NCI-H1048 (cell line): ENCODE results near the gene PLGRKT.
"Not testable (repeated sequence)": the region's sequence is repeated elsewhere in the genome, so short reads cannot be mapped to it uniquely, and the experiment has no call there.

Experiments
- DNase-seq: peaks from one replicate; lab custom pipeline; 2025; lab: John Stamatoyannopoulos, UW

Gene PLGRKT

DNA sequence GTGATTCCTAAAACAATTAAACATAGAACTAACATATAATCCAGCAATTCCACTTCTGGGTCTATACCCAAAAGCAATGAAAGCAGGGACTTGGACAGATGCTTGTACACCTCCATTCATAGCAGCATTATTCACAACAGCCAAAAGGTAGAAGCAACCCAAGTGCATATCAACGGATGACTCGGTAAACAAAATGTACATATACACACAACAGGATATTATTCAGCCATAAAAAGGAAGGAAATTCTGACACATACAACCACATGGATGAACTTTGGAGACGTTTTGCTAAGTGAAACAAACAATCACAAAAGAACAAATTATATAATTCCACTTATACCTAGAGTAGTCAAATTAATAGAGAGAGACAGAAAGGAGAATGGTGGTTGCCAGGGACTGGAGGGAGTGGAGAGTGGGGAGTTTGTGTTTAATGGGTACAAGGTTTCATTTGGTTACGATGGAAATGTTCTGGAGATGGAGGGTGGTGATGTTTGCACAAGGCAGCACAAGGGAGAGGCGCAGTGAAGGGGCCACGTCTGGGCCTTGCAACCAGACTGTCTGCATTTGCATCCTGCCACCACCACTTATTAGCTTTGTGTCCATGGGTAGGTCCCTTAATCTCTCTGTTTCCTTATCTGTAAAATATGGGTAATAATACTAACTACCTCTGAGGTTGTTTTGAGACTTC is 61.8 kb downstream of the PLGRKT start:
- DNase-seq = no peak

DNA sequence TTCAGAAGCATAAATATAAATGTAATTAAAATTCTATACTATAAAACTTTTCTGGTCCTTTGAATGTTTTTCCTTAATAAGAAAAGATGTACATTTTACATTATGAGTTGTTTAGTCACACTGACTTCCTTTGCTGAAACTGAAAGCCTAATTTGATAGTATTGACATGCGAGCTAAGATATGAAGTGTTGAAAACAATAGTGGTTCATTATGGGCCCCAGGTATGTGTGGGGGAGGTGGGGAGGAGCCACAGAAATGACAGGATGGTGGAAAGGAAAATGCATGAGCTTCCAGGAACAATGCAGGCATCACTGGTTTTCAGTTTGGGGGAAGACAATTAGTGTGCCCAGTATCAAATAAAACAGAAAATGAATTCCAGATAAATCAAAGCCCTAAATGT is 62.6 kb downstream of the PLGRKT start:
- no peak for DNase-seq

DNA sequence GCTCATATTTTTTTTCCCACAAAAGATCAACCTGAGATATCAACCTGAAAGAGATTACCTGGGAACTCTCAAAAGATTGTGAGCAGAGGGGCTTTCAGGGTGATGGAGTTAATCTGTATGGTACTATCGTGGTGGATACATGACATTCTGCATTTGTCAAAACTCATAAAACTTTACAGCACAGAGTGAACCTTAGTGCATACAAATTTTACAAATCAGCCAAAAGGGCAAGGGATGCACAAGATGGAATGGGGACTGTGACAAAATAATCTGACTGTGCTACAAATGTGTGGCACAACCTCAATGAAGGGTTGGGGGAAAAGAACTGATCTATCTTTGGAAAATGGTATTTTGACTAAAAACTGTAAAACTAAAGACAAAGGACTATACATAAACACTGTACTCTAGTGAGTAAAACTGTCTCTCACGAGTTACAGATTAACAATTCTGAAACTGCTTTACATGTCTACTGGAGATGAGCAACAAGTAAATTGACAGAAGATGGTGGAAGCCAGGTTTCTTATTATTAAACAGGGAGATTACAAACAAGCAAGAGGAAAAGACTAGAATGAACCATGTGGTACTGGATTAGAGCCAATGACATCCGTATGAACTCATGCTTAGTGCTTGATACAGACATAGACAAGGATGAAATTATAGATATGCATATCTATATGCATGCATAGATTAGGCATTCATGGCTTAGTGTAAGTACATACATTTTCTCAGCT is 73.3 kb downstream of the PLGRKT start:
- DNase-seq = no peak

DNA sequence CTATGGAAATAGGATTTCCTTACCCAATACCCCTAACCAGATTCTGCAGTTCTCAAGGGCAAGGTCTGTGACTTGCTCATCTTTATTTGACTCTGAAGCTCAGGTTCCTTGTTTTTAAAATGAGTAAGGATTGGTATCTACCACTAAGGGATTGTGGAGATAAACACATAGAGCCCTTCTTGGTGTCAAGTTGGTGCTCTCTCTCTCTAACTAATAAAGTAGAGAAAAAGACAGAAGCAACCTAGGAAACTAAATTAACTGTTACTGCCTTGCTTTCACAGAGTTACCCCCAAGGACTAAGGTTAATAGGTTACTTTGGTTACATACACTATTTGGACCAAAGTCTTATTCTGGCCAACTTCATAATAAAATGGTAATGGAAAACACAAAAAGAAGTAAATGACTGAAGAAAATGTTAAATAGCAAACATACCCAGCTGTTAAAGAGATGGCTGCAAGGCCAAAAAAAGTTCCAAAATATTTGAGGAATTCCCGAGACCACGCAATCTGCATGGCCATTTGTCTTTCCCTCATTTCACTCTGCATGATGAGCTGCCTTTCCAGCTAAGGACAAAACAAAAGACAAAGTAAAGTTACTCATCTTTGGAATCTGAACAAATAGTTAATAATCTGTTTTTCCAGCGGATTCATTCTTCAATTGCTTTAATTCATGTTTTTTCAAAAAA is 76.3 kb downstream of the PLGRKT start:
- DNase-seq = no peak

DNA sequence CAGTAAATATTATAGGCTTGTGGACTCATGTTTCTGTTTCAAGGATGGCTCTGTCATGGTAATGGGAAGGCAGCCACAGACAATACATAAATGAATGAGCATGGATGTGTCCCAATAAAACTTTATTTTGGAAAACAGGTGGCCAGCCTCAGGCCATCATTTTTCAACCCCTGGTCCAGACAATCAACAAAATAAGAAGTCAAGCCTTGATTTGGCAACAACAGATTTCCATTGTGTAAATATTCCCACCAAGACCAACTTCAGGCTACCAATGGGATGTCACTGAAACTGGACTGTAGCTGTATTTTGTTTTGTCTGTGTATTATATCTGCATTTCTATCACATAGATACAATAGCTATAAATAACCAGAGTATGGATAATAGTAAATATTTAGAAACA is 77.4 kb downstream of the PLGRKT start:
- no peak for DNase-seq

DNA sequence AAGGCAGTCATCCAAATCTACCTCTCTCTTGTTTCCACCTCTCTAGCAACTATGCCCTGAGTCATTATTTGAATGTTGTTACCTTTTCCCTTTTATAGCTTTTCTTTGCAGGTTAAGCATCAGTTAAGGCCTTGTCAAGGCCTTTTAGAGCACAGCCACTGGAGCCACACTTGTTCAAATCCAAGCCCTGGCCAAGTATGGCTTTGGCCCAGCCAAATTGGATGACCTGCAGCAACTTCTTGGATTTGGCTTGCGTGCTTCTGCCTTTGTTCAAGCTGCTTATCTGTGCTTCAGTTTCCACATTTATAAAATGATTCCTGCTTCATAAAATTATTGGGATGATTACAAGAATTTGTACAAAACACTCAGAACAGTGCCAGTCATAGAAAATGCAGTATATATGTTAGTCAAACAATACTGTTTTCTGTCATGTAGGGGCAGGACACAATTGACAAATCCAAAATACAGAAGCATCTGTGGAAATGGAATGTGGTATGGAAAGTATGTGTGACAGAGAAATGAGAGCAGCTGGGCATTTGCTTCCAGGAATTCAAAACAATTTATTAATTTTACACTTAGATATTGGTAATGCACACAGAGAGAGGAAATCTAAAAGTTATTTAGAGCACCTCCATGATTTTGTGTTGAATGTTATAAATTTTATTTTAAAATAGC is 80.2 kb downstream of the PLGRKT start:
- DNase-seq = no peak

DNA sequence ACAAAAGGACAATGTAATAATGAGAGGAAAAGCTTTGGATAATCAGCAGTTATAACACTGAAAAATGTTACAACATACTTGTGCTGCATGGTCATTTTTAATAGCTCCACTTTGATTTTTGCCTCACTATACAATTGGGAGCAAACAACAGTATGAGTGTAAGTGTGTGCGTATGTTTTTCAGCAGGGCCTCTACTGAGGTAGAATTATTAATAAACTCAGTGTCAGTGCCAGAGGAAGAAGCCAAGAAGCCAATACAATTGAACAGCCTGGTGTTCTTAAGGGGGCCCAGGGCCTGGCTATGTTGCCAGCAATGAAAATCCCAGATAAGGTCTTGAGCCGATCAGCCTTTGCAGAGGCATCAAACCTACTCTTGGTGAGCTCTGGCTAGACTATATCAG is 81.9 kb downstream of the PLGRKT start:
- no peak for DNase-seq

DNA sequence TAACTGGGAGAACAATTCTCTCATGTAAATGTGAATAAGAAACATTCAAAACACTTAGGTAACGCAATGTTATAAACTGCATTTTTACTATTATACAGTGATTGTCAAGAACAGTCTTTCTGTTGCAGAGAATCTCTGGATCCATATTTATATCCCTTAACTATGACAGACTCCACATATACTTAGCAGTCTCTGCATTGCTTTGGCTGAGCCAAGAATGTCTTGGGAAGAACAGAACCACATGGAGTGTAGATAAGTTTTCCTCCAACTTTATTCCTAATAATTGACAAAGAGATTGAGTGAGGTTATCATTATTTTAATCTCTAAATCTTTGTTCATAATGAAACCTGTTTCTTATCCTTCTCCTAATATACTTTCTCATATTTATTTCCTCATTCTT is 82.5 kb downstream of the PLGRKT start:
- DNase-seq = no peak

DNA sequence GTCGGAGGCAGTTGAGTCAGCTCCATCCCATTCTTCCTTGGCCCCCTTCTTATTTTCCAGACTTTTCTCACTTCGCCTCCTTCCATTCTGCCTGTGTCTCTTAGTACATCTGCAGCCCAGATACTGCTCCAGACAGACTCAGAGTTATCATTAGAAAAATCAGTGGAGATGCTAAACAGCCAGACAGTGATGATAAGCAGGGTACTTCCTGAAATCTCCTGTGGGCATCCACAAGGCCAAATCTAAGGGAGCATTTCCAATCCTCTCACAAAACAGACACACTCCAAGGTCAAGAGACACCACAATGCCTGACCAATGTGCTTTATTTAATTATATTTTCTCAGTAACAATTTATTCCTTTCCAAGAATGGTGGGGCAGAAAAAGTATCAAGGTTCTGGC is 83.5 kb downstream of the PLGRKT start:
- DNase-seq = no peak

DNA sequence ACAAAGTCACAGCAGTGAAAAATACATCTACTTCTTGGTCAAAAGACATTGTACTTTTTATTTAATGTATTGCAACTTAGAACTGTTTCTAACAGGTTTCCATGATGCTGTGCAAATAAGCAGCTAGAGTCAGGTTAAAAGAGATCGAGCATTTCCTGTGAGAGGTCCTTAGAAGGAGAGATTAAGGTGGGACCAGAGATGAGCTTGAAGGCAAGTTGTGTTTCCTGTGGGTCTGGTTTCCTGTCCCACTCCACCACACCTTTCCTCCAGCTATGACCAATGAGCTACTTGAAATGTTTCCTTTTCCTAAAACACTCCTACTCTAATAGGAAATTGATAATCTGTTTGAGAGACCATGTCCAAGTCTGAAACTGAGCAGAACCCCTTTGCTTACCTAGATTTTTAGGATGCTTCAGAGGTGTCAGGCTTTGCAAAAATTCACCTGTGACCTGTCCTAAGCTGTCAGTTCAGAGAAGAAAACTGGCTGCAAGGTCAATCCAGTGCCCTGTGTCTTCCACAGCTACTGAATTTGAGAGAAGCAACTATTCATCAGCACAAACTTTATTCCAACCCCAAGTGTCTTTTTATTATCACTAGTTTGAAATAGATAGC is 85.0 kb downstream of the PLGRKT start:
- DNase-seq = no peak

DNA sequence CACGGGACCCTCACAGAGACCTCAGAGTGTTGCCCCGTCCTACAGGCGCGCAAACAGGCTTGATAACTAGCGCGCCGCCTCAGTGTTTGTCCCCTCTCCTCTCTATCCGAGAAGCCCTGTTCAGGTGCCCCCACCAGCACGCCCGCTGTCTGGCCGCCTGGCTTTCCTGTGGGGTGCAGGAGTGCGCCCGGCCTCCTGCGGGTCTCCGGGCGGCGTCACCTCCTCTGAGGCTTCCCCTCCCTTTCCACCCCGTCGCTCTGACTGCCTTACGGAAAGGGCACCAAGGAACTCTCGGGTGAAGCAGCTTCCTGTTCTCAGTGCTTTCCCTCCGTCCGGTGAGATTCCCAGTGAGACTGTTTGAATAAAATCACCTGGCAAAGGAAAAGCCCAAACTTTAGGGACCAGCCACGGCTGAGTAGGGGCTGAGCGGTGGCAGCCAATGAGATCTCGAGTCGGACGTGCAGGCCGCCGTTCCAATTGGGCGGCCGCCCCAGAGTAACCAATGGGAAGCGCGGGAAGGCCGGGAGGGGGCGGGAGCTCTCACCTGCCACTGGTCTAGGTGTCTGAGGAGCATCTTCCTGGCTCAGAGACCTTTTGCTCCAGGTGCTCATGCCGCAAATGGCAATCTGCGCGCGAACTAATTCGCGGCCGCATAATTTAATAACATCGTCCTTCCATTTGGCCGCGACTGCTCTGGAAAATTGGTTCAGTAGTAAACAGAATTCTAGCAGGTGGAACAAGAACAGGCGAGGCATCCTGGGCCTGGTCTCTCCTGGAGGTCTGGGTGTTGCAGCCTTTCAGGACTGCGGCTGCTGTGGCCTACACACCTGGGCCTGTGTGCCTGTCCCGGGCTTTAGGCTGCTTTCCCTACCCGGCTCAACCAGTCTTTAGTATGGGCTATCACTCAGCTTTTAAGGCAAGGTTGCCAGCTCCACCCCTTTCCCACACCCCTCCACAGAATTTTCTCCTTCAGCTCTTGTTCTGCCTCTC is 98.4 kb downstream of the PLGRKT start, which contains the start of gene RLN1:
RLN1 (minus strand) TSS at position 885 of the 990 bp plus-strand sequence; CDS start at position 755, 130 bp downstream.
- not testable (repeated sequence) for DNase-seq

DNA sequence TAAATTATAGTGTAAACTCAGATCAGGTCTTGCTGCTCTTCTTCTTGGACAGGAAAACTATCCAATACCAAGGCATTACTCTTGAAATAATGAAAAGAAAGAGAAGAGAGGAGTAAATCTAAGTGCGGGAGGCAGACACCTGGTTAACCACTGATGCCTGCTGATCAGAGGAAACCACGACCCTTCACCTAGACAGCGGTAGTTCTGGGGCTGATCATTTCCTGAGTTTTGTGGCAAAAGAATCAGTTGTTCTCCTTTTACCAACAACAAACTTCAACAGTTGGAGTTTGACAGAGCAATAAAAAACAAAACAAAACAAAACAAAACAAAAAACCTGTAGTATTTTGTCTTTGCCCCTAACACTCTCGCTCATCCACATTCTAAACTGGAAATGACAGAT is 101.0 kb downstream of the PLGRKT start:
- DNase-seq = no peak

DNA sequence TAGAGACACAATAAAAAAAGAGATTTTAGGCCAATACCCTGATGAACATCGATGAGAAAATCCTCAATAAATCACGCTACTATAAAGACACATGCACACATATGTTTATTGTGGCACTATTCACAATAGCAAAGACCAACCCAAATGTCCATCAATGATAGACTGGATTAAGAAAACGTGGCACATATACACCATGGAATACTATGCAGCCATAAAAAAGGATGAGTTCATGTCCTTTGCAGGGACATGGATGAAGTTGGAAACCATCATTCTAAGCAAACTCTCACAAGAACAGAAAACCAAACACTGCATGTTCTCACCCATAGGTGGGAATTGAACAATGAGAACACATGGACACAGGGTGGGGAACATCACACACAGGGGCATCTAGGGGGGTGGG is 106.4 kb downstream of the PLGRKT start:
- not testable (repeated sequence) for DNase-seq

DNA sequence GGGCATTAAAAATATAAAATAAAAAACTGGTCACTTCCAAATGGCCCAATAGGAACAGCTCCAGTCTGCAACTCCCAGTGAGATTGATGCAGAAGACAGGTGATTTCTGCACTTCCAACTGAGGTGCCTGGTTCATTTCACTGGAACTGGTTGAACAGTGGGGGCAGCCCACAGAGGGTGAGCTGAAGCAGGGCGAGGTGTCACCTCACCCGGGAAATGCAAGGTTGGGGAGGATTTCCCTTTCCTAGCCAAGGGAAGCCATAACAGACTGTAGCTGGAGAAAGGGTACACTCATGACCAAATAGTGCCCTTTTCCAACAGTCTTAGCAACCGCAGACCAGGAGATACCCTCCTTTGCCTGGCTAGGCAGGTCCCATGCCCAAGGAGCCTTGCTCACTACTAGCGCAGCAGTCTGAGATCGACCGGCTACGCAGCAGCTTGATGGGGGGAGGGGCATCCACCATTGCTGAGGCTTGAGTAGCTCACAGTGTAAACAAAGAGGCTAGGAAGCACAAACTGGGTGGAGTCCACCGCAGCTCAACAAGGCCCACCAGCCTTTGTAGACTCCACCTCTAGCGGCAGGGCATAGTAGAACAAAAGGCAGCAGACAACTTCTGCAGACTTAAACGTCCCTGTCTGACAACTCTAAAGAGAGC is 110.7 kb downstream of the PLGRKT start:
- no peak for DNase-seq

DNA sequence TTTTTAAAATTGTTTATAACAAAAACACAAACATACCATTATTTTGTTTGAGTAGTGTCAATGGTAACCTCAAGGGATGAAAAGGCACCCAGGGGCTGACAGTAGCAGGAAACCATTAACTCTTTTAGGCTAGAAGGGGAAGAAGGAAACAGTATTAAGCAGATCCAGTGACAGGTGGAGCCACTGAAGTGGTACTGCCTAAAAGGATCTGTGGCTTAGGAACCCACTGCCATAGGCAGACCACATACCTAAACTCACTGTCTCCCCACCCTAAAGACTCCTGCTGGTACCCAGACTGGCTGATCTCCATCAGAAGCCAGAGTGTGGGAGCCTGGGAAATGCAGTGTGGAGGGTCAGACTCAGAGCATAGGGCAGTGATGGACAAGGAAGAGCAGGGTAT is 111.5 kb downstream of the PLGRKT start:
- DNase-seq = no peak

DNA sequence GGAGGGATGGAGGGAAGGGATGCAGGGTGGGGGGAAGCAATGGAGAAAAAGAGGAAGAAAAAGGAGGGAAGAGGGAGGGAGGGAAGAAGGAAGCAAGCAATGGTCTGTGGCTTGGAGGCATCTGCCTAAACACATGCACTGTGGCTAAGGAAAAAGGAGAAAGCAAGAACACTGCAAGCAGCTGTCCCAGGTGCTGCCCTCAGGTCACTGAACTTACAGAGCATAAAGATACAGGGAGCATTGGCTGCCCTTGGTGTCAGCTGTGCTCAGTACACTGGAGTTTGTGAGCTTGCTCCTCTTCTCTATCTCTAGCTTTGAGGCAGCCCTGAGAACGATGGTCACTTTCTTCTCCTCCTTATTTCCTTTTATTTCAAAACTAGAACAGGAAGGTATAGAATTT is 116.1 kb downstream of the PLGRKT start:
- DNase-seq = not testable (repeated sequence)

DNA sequence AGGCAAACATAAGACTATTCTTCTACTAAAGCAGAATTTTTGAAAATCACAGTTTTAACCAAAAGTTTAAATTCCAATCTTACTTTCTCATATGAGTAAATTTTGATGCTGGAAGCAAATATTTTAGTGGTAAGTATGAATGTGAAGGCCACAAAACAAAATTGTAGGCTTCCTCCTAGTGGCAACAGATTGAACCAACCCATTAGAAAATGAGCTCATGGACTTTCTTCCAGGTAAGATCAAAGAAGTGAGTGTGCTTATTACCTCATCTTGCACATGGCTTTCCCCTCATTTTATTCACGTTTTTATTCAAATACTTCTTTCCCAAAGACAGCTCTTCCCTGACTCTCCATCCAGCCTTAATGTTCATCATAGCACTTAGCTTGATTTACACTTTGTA is 116.7 kb downstream of the PLGRKT start:
- DNase-seq = no peak

DNA sequence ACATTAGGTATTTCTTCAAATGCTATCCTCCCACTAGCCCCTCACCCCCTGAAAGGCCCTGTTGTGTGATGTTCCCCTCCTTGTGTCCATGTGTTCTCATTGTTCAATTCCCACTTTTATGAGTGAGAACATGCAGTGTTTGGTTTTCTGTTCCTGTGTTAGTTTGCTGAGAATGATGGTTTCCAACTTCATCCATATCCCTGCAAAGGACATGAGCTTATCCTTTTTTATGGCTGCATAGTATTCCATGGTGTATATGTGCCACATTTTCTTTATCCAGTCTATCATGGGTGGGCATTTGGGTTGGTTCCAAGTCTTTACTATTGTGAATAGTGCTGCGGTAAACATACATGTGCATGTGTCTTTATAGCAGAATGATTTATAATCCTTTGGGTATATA is 121.3 kb downstream of the PLGRKT start:
- not testable (repeated sequence) for DNase-seq

DNA sequence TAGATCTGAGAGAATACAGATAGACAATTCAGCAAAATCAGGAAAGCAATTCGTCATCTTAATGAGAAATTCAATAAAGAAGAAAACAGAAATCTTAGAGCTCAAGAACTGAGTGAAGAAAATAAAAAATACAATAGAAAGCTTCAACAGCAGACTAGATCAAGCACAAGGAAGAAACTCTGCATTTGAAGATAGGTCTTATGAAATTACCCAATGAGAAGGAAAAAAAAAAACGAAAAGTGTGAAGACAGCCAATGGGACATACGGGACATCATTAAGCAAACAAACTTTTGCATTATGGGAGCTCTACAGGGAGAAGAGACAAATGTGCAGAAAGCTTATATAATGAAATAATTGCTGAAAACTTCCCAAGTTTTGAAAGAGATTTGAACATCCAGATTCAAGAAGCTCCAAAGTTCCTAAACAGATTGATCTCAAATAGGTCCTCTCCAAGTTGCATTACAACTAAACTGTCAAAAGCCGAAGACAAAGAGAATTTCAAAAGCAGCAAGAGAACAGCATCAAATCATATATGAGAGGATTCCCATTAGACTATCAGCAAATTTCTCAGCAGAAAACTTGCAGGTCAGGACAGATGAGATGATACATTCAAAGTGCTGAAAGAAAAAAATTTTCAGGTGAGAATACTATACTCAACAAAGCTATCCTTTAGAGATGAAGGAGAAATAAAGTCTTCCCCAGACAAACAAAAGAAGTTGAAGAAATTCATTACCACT is 122.4 kb downstream of the PLGRKT start:
- DNase-seq = no peak

DNA sequence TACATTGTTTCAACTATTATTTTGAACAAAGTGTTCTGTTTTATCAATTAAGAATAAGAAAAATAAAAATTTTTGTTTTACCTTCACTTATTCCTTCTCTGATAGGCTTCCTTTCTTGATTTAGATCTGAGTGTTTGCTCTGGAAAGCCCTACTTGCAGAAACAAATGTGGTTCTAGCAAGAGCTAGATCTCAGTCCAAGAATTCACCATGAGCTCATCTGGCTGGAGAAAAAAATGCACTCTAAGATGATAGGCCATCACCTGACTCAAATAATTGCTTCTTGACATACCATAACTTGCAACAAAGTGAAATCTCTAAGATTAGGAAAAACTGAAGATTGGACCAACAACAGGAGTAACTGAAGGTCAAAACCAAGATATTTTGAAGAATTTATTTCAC is 126.9 kb downstream of the PLGRKT start:
- no peak for DNase-seq
